HL-60 (cell line): Measurements from ENCODE around the gene PDLIM5.

ENCODE experiments used
- GABPA ChIP-seq: IDR thresholded peaks from 2 replicates; pipeline ENCODE4 v1.6.1; 2012; ENCODE audit warnings: low read depth
- POLR2AphosphoS5 ChIP-seq: IDR thresholded peaks from 2 replicates; pipeline ENCODE4 v1.6.1; 2012; ENCODE audit warnings: low read depth
- SPI1 ChIP-seq: IDR thresholded peaks from 2 replicates; pipeline ENCODE4 v1.6.1; 2012; ENCODE audit warnings: low read depth, mild to moderate bottlenecking, borderline replicate concordance
- TF ChIP-seq, protein P1 (sequence below): IDR thresholded peaks from one replicate; pipeline ENCODE4 v1.5.1; 2011; ENCODE audit warnings: low read length, control low read depth, inconsistent platforms; ENCODE audit not compliant: insufficient read depth
- TF ChIP-seq, protein P2 (sequence below): IDR thresholded peaks from 2 replicates; pipeline ENCODE4 v1.6.1; 2012; ENCODE audit warnings: low read depth; ENCODE audit not compliant: insufficient replicate concordance

DNA sequence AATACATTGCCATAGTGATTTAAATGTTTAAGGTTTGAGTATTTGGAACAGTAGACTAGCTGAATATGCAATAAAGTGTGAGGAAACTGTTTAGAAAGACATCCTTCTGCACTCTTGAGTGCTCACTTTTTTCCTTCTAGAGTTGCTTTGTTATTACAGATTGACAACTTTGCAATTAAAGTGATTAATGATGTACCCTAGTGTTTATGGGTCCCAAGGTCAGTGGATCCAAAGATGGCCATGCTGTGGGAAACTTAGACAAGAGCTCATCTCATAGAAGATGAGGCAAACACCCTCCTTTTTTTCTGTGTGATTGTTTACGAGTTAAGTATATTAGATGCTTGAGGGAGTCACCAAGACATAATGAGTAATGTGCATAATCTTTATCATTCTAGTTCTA lies 118.8 kb downstream of the PDLIM5 start:
- TF ChIP-seq, protein P1, sequence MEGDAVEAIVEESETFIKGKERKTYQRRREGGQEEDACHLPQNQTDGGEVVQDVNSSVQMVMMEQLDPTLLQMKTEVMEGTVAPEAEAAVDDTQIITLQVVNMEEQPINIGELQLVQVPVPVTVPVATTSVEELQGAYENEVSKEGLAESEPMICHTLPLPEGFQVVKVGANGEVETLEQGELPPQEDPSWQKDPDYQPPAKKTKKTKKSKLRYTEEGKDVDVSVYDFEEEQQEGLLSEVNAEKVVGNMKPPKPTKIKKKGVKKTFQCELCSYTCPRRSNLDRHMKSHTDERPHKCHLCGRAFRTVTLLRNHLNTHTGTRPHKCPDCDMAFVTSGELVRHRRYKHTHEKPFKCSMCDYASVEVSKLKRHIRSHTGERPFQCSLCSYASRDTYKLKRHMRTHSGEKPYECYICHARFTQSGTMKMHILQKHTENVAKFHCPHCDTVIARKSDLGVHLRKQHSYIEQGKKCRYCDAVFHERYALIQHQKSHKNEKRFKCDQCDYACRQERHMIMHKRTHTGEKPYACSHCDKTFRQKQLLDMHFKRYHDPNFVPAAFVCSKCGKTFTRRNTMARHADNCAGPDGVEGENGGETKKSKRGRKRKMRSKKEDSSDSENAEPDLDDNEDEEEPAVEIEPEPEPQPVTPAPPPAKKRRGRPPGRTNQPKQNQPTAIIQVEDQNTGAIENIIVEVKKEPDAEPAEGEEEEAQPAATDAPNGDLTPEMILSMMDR = no peak
- TF ChIP-seq GABPA = no peak
- TF ChIP-seq POLR2AphosphoS5 = no peak
- TF ChIP-seq, protein P2, sequence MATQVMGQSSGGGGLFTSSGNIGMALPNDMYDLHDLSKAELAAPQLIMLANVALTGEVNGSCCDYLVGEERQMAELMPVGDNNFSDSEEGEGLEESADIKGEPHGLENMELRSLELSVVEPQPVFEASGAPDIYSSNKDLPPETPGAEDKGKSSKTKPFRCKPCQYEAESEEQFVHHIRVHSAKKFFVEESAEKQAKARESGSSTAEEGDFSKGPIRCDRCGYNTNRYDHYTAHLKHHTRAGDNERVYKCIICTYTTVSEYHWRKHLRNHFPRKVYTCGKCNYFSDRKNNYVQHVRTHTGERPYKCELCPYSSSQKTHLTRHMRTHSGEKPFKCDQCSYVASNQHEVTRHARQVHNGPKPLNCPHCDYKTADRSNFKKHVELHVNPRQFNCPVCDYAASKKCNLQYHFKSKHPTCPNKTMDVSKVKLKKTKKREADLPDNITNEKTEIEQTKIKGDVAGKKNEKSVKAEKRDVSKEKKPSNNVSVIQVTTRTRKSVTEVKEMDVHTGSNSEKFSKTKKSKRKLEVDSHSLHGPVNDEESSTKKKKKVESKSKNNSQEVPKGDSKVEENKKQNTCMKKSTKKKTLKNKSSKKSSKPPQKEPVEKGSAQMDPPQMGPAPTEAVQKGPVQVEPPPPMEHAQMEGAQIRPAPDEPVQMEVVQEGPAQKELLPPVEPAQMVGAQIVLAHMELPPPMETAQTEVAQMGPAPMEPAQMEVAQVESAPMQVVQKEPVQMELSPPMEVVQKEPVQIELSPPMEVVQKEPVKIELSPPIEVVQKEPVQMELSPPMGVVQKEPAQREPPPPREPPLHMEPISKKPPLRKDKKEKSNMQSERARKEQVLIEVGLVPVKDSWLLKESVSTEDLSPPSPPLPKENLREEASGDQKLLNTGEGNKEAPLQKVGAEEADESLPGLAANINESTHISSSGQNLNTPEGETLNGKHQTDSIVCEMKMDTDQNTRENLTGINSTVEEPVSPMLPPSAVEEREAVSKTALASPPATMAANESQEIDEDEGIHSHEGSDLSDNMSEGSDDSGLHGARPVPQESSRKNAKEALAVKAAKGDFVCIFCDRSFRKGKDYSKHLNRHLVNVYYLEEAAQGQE = no peak
- no peak for TF ChIP-seq SPI1
